NCI-H526 treated with DMSO at 0.1 percent for 48 hours (cell line): ENCODE measurements around the gene NIBAN1.
"Not testable (repeated sequence)": the region's sequence is repeated elsewhere in the genome, so short reads cannot be mapped to it uniquely, and the experiment has no call there.

Experiments
- DNase-seq: peaks from one replicate; lab custom pipeline; 2025; lab: John Stamatoyannopoulos, UW

Gene NIBAN1, protein sequence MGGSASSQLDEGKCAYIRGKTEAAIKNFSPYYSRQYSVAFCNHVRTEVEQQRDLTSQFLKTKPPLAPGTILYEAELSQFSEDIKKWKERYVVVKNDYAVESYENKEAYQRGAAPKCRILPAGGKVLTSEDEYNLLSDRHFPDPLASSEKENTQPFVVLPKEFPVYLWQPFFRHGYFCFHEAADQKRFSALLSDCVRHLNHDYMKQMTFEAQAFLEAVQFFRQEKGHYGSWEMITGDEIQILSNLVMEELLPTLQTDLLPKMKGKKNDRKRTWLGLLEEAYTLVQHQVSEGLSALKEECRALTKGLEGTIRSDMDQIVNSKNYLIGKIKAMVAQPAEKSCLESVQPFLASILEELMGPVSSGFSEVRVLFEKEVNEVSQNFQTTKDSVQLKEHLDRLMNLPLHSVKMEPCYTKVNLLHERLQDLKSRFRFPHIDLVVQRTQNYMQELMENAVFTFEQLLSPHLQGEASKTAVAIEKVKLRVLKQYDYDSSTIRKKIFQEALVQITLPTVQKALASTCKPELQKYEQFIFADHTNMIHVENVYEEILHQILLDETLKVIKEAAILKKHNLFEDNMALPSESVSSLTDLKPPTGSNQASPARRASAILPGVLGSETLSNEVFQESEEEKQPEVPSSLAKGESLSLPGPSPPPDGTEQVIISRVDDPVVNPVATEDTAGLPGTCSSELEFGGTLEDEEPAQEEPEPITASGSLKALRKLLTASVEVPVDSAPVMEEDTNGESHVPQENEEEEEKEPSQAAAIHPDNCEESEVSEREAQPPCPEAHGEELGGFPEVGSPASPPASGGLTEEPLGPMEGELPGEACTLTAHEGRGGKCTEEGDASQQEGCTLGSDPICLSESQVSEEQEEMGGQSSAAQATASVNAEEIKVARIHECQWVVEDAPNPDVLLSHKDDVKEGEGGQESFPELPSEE

DNA sequence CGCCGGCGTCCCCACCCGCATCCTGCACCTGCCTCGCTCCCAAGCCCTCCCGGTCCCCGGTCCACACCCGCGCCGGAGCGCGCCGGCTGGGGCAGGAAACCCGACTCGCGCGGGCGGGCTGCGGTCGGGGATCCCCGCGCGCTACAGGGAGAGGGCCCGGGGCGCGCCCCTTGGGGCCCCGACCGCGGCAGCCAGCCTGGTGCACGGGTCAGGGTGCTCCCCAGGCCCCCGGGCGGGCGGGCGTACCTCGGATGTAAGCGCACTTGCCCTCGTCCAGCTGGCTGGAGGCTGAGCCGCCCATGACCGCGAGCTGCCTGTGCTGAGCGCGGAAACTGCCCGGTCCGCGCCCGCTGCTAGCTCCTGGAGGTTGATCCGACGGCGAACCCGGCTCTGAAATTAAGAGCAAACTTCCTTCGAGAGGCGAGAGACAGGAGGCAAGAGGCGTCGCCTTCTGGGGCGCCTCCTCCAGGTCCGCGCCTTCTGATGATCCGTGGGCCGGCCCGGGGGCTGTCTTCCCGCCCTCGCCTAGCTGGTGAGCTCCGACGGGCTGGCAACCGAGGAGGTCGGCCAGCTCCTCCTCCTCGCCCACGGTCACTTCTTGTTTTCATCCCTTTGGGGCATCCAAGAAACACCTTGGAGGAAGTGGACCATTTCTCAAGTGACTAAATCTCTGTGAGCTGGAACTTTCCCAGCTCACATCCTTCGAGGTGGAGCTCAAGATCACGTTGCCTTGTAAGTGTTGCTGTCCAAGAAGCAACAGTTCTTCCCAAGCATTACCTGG, at the start of gene NIBAN1:
Gene NIBAN1 (minus strand): TSS at position 453 of the 781 bp plus-strand sequence. CDS start 152 bp downstream, at position 301.
- DNase-seq: peak; percentile 52

DNA sequence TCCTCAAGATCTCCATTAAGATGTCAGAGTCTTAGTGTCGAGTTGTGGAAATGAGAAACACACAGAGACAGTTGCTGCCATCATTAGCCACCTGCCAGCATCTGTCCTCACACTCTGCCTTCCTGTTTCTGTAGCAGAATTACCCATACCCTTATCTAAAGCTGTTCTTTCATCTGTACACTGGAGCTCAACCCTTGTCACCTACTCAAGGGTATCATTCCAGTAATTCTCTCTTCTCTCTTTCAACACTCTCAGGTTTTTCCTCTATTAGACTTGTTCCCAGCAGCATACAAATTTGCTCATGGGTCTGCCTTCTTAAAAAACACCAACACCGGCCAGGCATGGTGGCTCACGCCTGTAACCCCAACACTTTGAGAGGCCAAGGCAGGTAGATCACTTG, 43.7 kb upstream of the NIBAN1 start:
- no peak for DNase-seq

DNA sequence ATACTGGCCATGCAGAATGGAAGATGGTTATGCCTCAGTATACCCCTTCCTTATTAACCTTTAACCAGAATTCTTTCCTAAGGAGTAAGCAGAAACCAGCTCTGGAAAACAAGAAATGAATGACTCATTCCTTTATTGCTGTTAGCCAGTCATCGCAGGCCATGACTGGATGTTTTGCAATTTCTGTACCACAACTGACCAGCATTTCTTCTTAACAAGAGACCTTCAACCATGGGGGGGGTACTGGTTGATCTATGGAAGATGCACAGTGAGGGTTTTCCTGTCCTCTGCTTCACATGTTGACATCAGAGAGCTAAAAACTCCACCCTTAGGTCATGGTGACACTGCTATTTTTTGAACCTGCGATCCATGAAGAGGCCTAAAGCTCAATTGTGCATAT, 43.0 kb upstream of the NIBAN1 start:
- no peak for DNase-seq

DNA sequence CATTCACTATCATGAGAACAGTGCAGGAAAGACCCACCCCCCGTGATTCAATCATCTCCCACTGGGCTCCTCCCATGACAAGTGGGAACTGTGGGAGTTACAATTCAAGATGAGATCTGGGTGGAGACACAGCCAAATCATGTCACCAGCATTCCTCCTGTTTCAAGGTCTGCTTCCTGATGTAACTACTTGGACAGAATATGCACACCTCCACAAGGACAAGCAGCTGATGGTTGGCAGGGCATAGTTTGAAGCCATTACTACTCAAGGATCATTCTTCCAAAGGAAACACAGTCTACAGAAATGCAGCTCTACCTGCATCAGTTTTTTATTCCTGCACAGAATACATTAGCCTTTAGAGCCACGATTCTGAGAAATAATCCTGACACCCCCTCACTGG, 42.6 kb upstream of the NIBAN1 start:
- no peak for DNase-seq

DNA sequence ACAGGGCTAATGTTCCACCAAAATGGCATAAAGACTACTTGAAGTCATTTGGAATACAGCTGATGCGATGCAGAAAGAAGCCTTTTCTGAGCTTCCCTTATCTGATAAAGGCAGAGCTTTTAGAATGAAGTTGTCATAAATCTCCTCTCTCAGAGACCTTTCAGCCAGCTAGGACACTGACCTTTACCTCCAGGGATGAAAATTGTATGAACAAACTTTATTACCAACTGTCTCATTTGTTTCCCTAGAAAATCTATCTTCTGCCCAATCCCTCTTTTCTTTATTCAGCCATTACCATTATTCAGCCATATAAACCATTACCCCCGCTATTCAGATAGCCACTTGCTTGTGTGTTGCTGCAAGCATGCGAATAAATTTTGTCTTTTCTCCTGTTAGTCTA, 41.3 kb upstream of the NIBAN1 start:
- DNase-seq: no peak

DNA sequence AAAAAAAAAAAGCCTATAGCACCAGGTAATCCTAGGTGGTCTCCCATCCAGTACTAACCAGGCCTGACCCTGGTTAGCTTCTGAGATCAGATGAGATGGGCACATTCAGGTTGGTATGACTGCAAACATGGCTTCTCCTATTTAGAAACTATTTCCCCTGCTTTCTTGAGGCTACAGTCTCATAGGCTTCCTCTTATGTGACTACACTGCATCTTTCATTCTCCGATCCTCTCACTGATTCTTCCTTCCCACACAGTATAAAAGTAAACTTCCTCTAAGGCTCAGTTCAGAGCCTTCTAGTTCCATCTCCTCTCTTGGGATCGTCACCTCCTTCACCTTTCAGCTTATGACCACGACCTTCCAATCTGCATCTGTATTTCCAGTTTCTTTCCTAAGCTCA, 40.6 kb upstream of the NIBAN1 start:
- no peak for DNase-seq

DNA sequence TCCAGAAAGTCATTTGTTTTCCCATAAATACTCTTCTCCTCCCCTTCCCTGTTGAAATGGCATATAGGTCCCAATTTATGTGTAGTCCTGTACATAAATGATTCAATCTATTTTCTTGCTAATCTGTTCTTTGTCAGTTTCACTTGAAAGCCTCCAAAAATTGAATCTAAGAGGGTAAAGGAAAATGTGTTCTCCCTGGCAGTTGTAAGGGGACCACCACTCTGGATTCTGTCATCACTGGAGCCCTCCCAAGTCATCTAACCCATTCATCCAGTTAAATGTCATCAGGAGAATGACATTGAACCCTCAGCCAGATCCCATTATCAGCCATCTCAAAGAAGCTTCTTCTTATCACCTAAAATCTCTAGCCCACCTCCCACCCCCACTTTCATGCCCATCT, 36.1 kb upstream of the NIBAN1 start:
- DNase-seq: no peak

DNA sequence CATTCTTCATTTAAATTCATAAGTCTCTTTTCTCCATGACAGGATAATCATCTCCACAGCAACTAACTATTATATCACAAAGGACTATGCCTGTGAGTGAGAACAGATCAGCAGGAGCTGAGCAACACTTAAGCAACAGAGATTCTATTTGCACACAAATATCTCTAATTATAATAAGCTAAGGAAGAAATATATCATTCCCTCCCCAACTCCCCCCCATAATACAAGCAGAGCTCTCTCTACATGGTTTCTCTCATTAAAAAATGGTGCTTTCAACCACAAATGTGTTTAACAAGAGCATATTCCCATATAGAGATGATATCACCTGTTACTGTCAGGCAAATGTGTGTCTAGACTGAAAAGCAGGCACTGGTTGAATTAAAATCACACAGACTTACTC, 34.5 kb upstream of the NIBAN1 start:
- no peak for DNase-seq

DNA sequence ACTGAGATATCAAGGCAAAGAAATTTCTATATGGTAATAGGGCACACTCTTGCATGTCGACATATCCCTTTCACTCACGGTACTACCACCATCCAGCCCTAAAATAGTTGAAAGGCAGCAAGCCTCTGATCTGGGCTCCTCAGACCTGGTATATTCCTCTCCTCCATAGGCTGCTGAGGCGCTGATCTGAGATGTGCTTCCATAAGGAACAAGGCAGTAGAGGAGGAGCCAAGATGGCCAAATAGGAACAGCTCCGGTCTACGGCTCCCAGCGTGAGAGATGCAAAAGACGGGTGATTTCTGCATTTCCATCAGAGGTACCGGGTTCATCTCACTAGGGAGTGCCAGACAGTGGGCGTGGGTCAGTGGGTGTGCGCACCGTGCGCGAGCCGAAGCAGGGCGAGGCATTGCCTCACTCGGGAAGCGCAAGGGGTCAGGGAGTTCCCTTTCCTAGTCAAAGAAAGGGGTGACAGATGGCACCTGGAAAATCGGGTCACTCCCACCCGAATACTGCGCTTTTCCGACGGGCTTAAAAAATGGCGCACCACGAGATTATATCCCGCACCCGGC, 27.1 kb upstream of the NIBAN1 start:
- DNase-seq: not testable (repeated sequence)

DNA sequence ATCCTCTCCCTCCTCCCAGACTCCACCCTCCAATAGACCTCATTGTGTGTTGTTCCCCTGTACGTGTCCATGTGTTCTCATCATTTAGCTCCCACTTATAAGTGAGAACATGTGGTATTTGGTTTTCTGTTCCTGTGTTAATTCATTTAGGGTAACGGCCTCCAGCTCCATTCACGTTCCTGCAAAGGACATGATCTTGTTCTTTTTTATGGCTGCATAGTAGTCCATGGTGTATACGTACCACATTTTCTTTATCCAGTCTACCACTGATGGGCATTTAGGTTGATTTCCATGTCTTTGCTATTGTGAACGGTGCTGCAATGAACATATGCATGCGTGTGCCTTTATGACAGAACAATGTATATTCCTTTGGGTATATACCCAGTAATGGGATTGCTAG, 25.7 kb upstream of the NIBAN1 start:
- DNase-seq: not testable (repeated sequence)

DNA sequence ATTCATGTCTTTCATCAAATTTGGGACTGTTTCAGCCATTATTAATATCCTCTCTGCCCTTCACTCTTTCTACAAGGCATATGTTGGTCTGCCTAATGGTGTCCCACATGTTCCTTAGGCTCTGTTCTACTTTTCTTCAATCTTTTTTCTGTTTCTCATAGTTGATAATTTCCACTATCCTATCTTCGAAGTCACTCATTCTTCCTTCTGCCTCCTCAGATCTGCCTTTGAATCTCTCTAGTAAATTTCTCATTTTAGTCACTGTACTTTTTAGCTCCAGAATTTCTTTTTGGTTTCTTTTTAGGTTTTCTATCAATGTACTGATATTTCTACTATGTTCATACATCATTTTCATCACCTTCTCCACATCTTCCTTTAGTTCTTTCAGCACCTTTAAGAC, 20.0 kb upstream of the NIBAN1 start:
- no peak for DNase-seq

DNA sequence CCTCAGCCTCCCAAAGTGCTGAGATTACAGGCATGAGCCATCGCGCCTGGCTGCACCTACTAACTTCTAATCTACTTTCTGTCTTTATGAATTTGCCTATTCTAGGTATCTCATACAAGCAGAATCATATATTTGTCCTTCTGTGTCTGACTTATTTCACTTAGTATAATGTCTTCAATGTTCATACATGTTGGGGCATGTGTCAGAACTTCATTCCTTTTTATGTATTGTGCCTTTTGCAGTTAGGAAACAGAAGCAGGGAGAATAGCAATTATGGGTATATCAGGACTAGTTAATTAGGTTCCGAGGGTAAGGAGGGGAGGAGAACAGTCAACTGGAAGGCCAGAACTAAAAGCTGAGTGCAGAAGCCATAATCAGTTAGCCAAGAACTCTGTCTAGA, 18.0 kb upstream of the NIBAN1 start:
- no peak for DNase-seq

DNA sequence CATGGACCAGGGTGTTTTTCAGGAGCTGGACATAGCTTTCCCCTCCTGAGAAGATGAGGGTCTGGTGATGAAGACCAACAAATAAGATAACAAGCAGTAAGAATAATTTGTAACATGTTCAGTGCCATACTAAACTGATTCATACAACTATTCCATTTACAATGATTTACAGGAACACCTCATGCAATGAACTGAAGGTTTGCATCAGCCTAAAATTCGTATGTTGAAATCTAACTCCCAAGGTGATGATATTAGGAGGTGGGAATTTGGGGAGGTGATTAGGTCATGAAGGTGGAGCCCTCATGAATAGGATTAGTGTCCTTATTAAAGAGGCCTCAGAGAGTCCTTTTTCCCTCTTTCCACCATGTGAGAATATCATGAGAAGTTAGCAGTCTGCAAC, 15.9 kb upstream of the NIBAN1 start:
- DNase-seq: no peak

DNA sequence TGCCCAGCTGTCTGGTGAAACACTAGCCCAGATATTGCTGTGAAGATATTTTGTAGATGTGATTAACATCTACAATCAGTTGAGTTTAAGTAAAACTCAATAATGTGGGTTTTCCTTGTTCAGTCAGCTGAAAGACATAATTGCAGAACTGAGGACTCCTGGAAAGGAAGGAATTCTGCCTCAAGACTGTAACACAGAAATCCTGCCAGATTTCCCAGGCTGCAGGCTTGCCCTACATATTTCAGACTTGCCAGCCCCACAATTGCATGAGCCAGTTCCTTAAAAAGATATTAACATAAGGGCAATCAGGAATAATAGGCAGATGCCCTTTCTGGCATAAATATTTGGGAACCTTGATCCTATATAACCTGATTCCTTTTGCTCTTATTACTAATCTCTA, 14.2 kb upstream of the NIBAN1 start:
- DNase-seq: no peak

DNA sequence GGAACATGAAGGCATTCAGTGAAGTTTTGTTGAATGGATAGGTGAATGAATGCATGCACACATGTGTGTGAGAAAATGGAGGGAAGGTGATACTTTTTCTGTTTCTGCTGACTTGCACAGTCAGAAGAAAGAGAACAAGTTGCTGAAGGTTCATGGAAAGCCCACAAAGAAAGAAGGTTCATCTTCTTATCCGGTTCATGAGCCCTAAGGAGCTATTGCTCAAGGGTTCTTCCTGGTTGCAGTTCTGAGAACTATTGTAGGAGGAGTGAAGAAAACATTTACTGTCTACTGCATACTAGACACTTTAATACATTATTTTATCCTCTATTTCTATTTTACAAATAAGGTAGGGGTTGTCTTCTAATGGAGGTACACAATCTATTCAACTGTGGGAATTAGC, 13.4 kb upstream of the NIBAN1 start:
- DNase-seq: no peak

DNA sequence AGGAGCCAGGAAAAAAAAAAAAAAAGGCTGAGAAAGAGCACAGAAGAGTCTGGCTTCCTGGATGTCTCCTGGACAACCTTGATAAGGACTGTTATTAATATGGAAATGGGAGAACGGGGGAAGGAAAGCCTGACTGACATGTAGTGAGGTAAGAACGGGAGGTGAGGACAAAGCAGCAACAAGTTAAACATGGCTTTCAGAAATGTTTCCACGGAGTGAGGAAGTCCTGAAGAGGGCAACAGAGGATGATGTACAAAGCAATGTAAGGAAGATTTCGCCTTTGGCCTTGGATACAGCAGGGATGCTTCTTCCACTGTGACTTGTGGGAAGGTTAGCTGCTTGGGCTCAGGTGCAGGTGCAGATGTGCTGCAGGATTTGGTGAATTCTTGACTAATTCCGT, 11.9 kb upstream of the NIBAN1 start:
- peak; percentile 82 for DNase-seq

DNA sequence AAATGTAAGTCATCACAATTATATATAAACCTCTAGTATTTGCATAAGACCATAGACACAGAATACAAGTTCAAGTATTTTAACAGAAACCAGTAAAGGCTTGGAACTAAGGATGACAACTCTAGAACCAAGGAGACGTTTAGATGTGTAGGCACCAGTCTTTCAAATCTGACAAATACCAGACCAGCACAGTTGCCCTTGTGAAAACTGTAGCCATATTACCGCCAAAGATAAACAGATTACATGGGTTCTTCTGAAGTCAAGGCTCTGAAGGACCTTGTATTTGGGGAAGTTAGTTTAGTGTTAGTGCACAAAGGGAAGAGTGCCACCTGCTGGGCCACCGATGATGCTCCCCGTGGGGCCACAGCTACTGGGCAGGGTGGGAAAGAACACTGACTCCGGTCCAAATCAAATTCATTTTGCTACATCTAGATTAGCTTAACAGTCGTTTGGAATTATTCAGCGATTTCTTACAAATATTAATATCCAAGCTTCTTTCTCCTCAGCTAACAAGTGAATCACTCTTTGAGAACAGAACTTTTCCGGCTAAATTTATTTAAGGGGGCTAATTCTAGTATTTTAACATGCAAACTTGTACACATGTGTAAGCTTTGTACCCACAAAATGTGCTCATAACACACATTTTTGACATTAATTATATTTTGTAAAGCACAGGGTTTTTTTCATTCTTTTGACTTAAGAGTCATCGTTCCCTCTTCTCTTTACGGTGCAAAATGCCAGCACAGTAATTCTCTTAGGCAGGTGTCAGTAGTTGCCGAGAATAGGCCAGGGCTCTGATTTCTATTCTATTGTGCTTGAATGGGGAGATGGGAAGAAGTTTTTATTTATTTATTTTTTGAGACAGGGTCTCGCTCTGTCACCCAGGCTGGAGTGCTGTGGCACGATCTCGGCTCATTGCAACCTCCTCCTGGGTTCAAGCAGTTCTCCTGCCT, 8.0 kb upstream of the NIBAN1 start:
- DNase-seq: peak; percentile 93

DNA sequence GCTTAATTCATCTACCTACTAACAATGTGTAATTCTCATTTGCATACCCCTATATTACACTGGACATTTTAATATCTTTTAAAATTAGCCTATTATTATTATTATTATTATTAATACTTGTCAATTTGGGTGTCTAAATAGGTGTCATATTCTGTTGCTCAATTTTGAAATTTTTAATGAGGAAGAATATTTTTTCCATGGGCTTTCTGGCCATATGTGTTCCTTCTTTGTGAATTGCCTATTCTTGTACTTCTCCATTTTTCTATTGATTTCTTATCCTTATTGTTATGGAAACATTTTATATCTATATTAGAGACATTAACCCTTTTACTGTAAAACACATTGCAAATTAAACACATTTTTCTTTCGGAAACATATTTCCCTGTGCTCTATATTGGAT, 6.4 kb upstream of the NIBAN1 start:
- DNase-seq: no peak

DNA sequence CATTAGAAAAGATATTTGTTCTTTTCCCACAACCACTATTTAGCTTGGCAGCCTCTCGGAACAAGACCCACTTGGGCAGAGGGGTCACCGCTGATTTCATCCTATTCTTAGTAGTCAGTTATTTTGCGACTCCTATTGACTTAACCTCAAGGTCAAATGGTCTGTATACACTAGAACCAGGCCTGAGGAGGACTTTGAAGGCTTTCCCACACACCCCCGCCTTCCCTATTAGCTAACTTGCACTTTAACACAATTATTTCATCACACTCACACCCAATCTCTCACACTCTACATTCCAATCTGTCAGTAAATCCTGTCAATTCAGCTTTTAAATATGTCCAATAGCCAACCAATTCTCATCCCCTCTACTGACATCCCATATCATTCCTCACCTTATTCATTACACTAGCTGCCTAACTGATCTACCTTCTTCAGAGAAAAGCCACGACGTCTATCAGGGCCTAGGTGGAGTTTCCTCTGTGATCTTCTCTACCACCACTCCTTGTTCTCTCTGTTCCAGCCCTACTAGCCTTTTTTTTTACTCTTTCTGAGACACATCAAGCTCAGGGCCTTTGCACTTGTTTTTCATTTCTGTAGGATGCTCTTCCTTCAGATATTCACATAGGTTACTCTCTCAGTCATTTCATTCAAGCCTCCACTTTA, 1.0 kb upstream of the NIBAN1 start:
- DNase-seq: no peak

DNA sequence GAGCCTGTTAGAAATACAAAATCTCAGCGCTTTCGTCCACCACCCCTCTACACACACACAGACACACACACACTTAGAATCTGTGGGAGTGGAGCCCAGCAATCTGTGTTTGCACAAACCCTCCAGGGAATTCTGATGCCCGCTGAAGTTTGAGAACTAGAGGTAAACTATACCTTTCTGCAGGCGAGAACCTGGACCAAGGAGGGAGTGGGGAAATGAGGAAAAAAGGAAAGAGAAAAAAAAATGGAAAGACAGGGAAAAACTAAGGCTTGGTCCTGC, 468 bp upstream of the NIBAN1 start:
- DNase-seq: no peak
